Endothelial cell of umbilical vein (primary cell): ENCODE results near the gene LENG8. TPM values are rescaled to one million over a fixed set of nuclear protein-coding genes. Genes with fewer than 3 reads are reported as not detected.

ENCODE experiments used
- BruUV-seq: library from RNA; stranded (reverse); fragments of 400-500 nt; replicated peaks from 2 replicates; lab custom pipeline; 2021; lab: Mats Ljungman, UMichigan
- CTCF ChIA-PET: fragments of 300-600, 350-600 bp; sonication (Branson Sonifier 250); formaldehyde crosslinking; loops from one replicate; lab custom pipeline; 2021; ENCODE audit warnings: antibody characterized with exemption, inconsistent platforms; lab: Charles Lee
- POLR2A ChIA-PET: fragments of 300-600, 350-600 bp; sonication (Branson Sonifier 250); formaldehyde crosslinking; loops from one replicate; lab custom pipeline; 2021; ENCODE audit warnings: antibody characterized with exemption, inconsistent platforms; lab: Charles Lee
- DNase-seq: peaks from one replicate; pipeline ENCODE4 v3.0.0-alpha.2; 2011; ENCODE audit warnings: low read depth, low spot score
- FAIRE-seq: peaks from 2 replicates; lab custom pipeline; 2011; peaks lifted over from hg19 to GRCh38; lab: Jason Lieb, UNC
- H2AFZ ChIP-seq: 2 replicates; pipeline ENCODE4 v1.6.0; 2012; ENCODE audit warnings: low read depth, low read length, control low read depth, inconsistent platforms
- H3K27ac ChIP-seq: 2 replicates; pipeline ENCODE4 v1.5.1; 2011; ENCODE audit warnings: low read depth, mild to moderate bottlenecking, control low read depth, low read length, moderate library complexity; ENCODE audit not compliant: insufficient read depth
- H3K27me3 ChIP-seq, 2 experiments: 2 replicates each; pipeline versions ENCODE4 v1.6.0 to v1.6.1; 2011; ENCODE audit warnings: low read length in 2 of 2, mixed read lengths in 1 of 2; ENCODE audit not compliant: control insufficient read depth in 2 of 2, insufficient read depth in 2 of 2
- H3K36me3 ChIP-seq, 2 experiments: 2 replicates in 1 of 2; 3 replicates in 1 of 2; pipeline ENCODE4 v1.5.1; 2011; ENCODE audit warnings: low read length in 2 of 2, mild to moderate bottlenecking in 1 of 2, moderate library complexity in 1 of 2; ENCODE audit not compliant: control insufficient read depth in 2 of 2, insufficient read depth in 2 of 2; ENCODE audit errors: extremely low read depth in 1 of 2
- H3K4me1 ChIP-seq: 3 replicates; pipeline ENCODE4 v1.5.1; 2011; ENCODE audit warnings: mild to moderate bottlenecking, low read length; ENCODE audit not compliant: control insufficient read depth, insufficient read depth; ENCODE audit errors: extremely low read depth
- H3K4me2 ChIP-seq: 2 replicates; pipeline ENCODE4 v1.6.1; 2011; ENCODE audit warnings: low read length, control low read depth, mixed read lengths; ENCODE audit not compliant: insufficient read depth
- H3K4me3 ChIP-seq, 3 experiments: fragments of 200-600 bp in 1 of 3; sonication (generic), shearing (Covaris generic) in 1 of 3; replicated peaks in 1 of 3; 2 replicates each; pipeline ENCODE4 v1.5.1; 2011 to 2016; ENCODE audit warnings: control low read depth in 3 of 3, low read length in 3 of 3, mild to moderate bottlenecking in 2 of 3, inconsistent platforms in 1 of 3, low read depth in 1 of 3, moderate library complexity in 1 of 3; ENCODE audit not compliant: insufficient read depth in 1 of 3
- H3K79me2 ChIP-seq: 2 replicates; pipeline ENCODE4 v1.6.0; 2012; ENCODE audit warnings: low read length, inconsistent platforms; ENCODE audit not compliant: control insufficient read depth, insufficient read depth
- H3K9ac ChIP-seq: replicated peaks from 2 replicates; pipeline ENCODE3; 2011; ENCODE audit warnings: low read length, control low read depth; ENCODE audit not compliant: insufficient read depth; ENCODE audit errors: extremely low read depth
- H3K9me1 ChIP-seq: replicated peaks from 3 replicates; pipeline ENCODE4 v1.6.0; 2011; ENCODE audit warnings: mild to moderate bottlenecking, low read length; ENCODE audit not compliant: control insufficient read depth, insufficient read depth; ENCODE audit errors: extremely low read depth
- H3K9me3 ChIP-seq: replicated peaks from 2 replicates; pipeline ENCODE4 v1.5.1; 2012; ENCODE audit warnings: low read length, inconsistent platforms; ENCODE audit not compliant: control insufficient read depth, insufficient read depth
- H4K20me1 ChIP-seq: replicated peaks from 2 replicates; pipeline ENCODE3; 2011; ENCODE audit warnings: mild to moderate bottlenecking, low read length; ENCODE audit not compliant: control insufficient read depth, insufficient read depth; ENCODE audit errors: extremely low read depth
- FOS ChIP-seq: IDR thresholded peaks from 2 replicates; pipeline ENCODE4 v1.6.1; 2011; ENCODE audit warnings: mild to moderate bottlenecking, low read length, moderate library complexity, borderline replicate concordance; ENCODE audit not compliant: insufficient read depth
- GATA2 ChIP-seq: IDR thresholded peaks from 2 replicates; pipeline ENCODE4 v1.7.0; 2011; ENCODE audit warnings: low read depth, mild to moderate bottlenecking, moderate library complexity, mixed read lengths, low read length; ENCODE audit not compliant: insufficient read length, insufficient read depth
- JUN ChIP-seq: IDR thresholded peaks from 2 replicates; pipeline ENCODE4 v1.6.1; 2011; ENCODE audit warnings: borderline replicate concordance, low read depth; ENCODE audit not compliant: insufficient read length, insufficient read depth
- MYC ChIP-seq: IDR thresholded peaks from one replicate; pipeline ENCODE4 v1.6.1; 2011; ENCODE audit warnings: mild to moderate bottlenecking, low read depth, low read length
- POLR2A ChIP-seq: IDR thresholded peaks from 2 replicates; pipeline ENCODE4 v1.6.1; 2012; ENCODE audit warnings: low read depth, mild to moderate bottlenecking, control low read depth, low read length
- POLR2AphosphoS5 ChIP-seq: IDR thresholded peaks from 2 replicates; pipeline ENCODE4 v1.6.1; 2012; ENCODE audit warnings: low read depth, mild to moderate bottlenecking, control low read depth, low read length, moderate library complexity; ENCODE audit not compliant: insufficient read depth
- dilution Hi-C: fragments of 300-500 bp; cut with MboI; formaldehyde crosslinking; loops from one replicate; pipeline ENCODE4 v1.15.0; 2019; ENCODE audit warnings: low sequenced_read_pairs; ENCODE audit not compliant: extremely low pct_ligation_motif_present
- intact Hi-C: fragments of 100-400 bp; cut with micrococcal nuclease; formaldehyde crosslinking; loops from one replicate; pipeline ENCODE4 v1.10.0; 2022
- polyA plus RNA-seq, 4 experiments: library from polyadenylated mRNA; depleted of rRNA in 3 of 4; stranded (reverse) in 3 of 4; unstranded in 1 of 4; fragments of >200 nt; gene quantifications; 2 replicates each; pipeline versions ENCODE4 v1.2.1 to v1.2.3, GENCODE V29; 2011 to 2012; ENCODE audit warnings: missing spikeins in 1 of 4
- total RNA-seq: library from RNA; stranded (reverse); gene quantifications from 2 replicates; pipeline ENCODE4 v1.2.3, GENCODE V29; 2021
- TF ChIP-seq, protein P1 (sequence below): IDR thresholded peaks from 2 replicates; pipeline ENCODE4 v1.6.1; 2011; ENCODE audit not compliant: insufficient read depth, insufficient read length
- TF ChIP-seq, protein P2 (sequence below), 2 donors: IDR thresholded peaks; 1 replicate in 1 of 2; 2 replicates in 1 of 2; pipeline ENCODE4 v1.5.1; 2011; ENCODE audit warnings: low read length in 2 of 2, mild to moderate bottlenecking in 2 of 2, moderate library complexity in 2 of 2, control low read depth in 1 of 2, inconsistent platforms in 1 of 2, low read depth in 1 of 2; ENCODE audit not compliant: insufficient read depth in 1 of 2; ENCODE audit errors: extremely low read depth in 1 of 2

Gene LENG8
- total and polyA plus RNA-seq, 2 donors (not counting 3 experiments of a cell fraction or from before 2014, with no cell fraction given), result 130 to 218 TPM

DNA sequence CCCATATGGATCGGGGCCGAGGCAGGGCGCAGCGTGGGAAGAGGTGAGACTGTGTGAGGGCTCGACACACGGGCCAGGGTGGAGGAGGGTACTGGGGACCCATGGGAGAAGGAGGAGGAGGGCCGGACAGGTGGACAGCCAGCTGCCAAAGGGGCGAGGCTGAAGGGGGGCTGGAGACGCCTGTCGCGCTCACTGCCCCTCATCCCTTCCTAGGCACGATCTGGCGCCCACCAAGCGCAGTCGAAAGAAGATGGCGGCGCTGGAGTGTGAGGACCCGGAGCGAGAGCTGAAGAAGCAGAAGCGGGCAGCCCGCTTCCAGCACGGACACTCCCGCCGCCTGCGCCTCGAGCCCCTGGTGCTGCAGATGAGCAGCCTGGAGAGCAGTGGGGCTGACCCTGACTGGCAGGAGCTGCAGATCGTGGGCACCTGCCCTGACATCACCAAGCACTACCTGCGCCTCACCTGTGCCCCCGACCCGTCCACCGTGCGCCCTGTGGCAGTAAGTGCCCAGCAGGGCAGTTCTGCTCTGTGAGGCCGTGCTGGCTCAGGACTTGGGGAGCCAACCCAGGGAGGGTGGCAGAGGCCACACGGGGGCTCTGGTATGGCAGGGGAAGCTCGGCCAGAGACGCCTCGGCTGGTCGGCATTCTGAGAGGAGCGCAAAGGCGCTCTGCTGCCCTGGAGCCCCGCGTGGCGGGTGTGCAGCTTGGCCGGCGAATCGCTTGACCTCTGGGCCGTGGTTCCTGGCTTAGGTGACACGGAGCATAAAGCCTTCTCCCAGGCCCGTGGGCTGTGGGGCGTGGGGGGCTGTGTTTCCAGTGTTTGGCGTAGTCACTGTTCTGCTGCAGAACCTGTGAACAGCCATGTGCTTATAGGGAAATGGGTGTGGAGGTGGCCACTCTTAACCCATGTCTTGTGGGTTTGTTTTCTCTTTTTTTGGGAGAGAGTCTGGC lies 7.7 kb downstream of the LENG8 start:
- H3K27me3 ChIP-seq, result no peaks in the 10 kb centered on the region
- H3K9ac ChIP-seq, result no peak overlapping the region
- FAIRE-seq, result no peak
- no peak overlapping the region for H2AFZ ChIP-seq
- H4K20me1 ChIP-seq, result no peaks in the 10 kb centered on the region
- TF ChIP-seq, protein P1, sequence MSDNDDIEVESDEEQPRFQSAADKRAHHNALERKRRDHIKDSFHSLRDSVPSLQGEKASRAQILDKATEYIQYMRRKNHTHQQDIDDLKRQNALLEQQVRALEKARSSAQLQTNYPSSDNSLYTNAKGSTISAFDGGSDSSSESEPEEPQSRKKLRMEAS, result no peak
- TF ChIP-seq GATA2 (no peak), POLR2AphosphoS5 (no peak), POLR2A (no peak), MYC (no peak), JUN (no peak), FOS (no peak)
- TF ChIP-seq, protein P2, sequence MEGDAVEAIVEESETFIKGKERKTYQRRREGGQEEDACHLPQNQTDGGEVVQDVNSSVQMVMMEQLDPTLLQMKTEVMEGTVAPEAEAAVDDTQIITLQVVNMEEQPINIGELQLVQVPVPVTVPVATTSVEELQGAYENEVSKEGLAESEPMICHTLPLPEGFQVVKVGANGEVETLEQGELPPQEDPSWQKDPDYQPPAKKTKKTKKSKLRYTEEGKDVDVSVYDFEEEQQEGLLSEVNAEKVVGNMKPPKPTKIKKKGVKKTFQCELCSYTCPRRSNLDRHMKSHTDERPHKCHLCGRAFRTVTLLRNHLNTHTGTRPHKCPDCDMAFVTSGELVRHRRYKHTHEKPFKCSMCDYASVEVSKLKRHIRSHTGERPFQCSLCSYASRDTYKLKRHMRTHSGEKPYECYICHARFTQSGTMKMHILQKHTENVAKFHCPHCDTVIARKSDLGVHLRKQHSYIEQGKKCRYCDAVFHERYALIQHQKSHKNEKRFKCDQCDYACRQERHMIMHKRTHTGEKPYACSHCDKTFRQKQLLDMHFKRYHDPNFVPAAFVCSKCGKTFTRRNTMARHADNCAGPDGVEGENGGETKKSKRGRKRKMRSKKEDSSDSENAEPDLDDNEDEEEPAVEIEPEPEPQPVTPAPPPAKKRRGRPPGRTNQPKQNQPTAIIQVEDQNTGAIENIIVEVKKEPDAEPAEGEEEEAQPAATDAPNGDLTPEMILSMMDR (IDR thresholded peaks at IDR 0.05; ENCODE audit: extremely low read depth in 1 of 2, insufficient read depth in 1 of 2, low read depth in 1 of 2, low read length in 2 of 2), result no peak
- H3K36me3 ChIP-seq, result peaks cover 54 to 90% of the 10 kb centered on the region in 2 experiments
- H3K4me3 ChIP-seq, result no peak overlapping the region
- intact Hi-C loops (loop anchor here (5.0 kb wide), 1 partner anchor 294 kb away; no protein-coding TSS in a partner anchor), dilution Hi-C loops (no loop called here)
- CTCF ChIA-PET, result no interaction called here
- DNase-seq, result no peak
- peaks cover 74% of the 10 kb centered on the region for H3K79me2 ChIP-seq
- H3K9me3 ChIP-seq, result no peaks in the 10 kb centered on the region
- H3K4me1 ChIP-seq, result peaks cover 10% of the 10 kb centered on the region
- H3K27ac ChIP-seq, result no peak overlapping the region
- no TSS peak for BruUV-seq
- H3K9me1 ChIP-seq, result no peaks in the 10 kb centered on the region
- no peak overlapping the region for H3K4me2 ChIP-seq
- POLR2A ChIA-PET, result no interaction called here
